GM19467 (cell line): ENCODE measurements around the gene ADM.

Experiments
- ATAC-seq: cut with Tn5 transposase; IDR thresholded peaks from one replicate; pipeline ENCODE4 v1.9.1; 2021; ENCODE audit warnings: mild to moderate bottlenecking, moderate library complexity; ENCODE audit not compliant: unreplicated experiment

Gene ADM

DNA sequence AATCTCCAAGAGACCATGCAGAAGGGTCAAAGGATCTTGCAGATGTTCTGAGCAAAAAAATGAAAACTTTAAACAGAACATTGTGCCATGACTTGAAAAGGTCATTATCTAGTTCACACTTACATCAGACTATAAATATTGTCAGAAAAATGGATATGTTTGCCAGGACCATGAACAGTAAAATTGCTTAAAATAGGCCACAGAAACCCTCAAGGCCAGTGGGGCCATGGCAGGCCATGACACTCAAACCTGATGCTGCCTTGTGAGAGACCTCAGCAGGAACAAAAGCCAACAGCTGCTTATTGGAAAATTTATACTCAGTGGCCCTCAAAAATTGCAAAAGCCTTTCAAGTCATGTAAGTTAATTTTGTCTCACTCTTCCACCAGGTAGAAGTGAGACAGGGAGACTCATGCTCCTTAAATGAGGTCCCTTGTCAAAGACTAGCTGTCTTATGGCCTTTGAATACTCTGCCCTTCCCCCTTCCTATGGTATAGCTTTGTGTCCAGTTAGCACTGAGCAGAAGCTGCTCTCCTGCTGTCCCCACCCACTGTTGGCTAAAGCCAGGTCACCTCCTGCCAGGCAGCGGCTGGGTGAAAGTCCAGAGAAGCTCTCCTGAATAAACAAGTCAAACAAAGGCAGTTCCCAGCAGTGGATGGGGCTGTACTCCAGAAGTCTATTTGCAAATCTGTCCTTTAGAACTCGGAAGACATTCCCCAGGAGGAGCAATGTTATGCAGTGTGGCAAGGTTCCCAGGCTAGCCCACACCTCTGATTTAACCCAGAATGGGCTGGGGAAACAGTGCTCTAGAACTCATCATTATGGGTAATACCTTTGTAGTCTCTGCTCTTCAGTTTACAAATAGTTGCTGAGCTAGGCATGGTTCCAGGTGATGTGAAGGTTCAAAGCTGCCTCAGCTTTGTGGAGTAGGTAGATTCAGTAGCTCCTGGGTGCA, 21.4 kb downstream of the ADM start:
- no peak for ATAC-seq

DNA sequence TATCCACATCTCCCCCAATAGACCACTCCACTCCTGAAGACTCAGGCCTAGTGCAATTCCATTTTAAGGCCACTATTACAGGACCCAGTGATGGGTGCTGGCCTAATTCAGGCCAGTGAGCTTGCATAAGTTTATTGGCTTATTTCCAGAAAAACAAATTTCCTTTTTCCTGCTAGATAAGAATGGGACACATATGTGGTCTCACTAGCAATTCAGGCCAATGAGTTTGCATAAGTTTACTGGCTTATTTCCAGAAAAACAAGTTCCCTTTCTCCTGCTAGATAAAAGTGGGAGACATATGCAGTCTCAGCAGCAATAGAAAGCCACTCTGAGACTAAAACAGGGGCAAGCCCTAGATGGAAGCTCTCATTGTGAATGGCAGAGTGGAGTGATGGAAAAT, 22.4 kb downstream of the ADM start:
- no peak for ATAC-seq

DNA sequence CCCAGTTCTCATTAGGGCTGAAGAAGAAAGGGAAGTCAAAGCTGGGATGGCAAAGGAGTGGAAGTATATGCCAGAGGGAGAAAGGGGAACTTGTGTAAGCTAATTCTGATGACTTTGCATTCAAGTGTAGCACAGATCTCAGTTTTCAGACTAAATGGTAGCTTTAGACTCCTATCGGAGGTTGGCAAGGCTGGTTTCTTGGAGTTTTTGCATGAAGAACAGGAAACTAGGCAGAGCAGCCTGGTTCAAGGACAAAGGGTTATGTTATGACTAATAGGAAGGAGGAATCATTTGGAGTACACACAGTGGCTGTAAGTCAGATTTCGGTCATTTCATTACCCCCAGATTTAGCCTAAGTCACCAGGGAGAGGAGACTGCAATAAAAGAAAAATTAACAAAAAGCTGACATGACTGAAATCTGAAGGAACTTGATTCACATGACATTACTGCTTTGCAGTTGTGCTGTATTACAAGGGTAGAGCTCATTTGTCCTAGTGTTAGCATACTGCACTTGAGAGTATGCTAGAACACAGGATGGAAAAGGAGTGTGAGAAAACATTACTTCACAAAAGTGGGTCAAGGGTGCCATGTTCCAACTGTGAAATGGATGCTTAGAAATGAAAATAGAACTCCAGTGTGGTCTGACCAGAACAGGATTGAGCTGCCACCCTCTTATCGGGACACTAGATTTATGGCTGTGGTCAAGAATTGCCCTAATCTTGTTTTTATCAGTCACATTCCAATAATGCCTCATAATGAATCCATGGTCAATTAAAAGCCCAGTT, 23.6 kb downstream of the ADM start:
- no peak for ATAC-seq

DNA sequence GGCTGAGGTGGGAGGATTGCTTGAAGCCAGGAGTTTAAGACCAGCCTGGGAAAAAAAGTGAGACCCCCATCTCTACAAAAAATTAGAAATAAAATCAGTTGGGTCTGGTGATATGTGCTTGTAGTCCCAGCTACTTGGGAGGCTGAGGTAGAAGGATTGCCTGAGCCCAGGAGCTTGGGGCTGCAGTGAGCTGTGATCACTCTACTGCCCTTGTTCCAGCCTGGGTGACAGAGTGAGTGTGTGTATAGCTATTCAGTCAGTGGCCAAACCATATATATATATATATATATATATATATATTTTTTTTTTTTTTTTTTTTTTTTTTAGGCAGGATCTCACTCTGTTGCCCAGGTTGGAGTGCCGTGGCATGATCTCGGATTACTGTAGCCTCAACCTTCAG, 24.5 kb downstream of the ADM start:
- no peak for ATAC-seq

DNA sequence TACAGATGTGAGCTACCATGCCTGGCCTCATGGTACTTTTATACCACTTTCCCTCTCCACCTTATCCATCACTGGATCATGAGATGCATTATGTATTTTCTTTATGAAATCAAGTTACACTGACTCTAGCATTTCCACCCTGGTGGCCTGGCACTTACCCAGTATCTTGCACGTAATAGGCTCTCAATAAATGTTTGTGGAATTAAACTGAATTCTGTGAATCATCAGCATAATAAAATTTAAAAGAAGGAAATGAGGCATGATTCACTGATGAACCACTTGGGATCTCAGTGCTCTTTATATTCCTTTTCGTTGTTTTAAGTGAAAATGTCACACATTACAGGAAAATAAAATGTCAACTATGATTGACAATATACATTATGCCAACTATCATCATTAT, 25.1 kb downstream of the ADM start:
- no peak for ATAC-seq

DNA sequence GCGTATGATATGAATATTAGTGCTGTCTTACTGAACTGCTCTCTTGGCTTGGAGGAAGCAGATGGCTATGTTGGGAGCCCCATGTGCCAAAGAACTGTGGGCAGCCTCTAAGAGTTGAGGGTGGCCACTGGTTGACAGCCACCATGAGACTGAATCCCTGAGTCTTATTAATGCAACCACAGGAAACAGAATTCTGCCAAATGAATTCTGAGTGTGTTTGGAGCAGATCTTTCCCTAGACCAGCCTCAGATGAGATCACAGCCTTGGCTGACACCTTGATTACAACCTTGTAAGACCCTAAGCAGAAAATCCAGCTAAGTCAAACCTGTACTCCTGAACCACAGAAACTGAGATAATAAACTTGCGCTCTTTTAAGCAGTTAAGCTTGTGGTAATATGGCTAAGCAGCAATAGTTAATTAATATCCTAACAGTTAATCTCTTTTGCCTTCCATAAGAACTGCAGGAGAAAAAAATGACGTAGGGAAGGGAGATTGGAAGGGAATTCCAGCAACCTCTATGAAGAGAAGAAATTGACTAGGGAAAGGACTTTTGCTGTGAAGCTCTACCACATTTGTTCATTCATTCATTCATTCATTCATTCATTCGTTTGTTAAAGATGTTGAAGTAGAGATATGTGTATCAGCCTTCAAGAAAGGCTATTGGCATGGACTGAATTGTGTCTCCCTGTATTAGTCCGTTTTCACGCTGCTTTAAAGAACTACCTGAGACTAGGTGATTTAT, 26.8 kb downstream of the ADM start:
- ATAC-seq, result no peak

DNA sequence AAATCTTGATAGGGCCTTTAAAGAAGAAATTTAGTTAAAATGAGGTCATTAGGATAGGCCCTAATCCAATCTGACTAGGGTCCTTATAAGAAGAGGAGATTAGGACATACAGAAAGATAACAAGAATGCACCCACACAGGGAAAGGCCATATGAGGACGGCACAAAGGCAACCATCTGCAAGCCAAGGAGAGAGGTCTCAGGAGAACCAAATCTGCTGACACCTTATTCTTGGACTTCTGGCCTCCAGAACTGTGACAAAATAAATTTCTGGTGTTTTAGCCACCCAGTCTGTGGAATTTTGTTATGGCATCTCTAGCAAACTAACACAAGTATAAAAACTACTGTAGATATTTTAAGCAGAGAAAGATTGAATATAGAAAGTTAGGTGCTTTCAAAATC, 28.6 kb downstream of the ADM start:
- ATAC-seq, result no peak

DNA sequence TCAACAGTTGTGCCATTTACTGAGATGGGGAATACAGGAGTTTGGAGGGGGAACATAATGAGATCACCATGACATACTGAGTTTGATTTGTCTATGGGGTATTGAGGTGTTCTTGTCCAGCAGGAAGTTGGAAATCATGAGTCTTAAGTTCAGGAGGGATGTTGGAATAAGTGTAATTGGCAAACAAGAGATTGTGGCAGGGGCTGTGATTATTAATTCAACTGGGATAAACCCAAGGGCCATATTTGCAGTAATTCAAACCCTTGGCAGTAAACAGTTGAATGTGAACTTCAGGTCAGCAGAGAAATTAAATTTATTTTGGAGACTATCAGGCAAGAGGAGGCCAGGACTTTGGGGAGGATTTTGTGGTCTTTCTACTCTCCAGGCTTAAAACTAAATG, 33.4 kb downstream of the ADM start:
- ATAC-seq, result no peak

DNA sequence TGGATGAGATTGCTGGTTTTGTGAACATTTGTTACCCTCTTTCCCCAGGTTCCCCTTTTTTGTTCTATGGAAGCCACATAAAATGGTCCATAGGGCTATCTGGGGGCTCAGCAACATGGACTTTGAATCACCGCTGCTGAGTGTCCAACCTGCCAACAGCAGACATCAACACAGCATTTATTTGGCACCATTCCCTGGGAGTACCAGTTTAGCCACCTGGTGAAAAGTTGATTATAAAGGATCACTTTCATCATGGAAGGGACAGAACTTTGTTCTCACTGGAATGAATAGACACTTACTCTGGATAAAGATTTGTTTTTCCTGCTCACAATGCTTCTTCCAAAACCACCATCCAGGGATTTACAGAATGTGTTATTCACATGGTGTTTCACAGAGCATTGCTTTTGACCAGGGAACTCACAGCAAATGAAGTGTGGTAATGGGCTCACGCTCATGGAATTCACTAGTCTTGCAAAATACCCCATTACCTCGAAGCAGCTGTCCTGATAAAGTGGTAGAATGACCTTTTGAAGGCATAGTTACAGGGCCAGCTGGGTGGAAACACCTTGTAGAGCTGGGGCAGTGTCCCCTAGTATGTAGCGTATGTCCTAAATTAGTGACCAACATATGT, 43.9 kb downstream of the ADM start:
- ATAC-seq, result no peak

DNA sequence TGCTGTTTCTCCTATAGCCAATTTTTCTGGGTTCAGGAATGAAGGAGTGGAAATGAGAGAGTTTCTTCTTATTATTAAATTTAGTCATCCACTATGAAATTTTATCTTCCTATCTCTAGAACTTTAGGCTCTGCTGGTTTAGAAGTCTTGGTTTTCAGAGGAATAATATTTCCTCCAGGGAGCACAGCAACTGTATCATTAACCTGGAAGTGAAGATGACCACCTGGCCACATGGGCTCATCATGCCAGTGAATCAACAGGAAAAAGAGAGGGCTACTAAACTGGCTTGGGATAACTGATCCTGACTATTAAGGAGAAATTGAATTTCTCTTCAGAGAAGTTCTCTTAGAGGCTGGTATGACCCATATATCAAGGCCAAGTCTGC, 44.4 kb downstream of the ADM start:
- no peak for ATAC-seq

DNA sequence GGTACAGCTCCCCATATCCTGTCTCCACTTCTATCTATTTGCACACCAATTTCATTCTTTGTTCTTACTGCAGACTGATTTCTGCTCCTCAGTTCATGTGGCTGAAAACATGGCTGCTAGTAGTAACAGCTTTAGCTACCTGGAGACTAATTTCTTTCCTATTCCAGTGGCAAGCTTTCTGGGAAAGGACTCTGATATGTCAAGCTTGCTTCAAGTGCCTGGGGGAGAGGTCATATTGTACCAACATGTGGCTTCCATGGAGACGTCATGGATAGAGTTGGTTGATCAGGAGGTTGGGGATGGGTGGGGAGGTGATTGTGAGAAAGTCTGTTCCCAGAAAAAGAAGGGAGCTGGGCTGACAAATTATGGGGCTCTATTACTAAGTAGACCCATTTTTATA, 44.9 kb downstream of the ADM start:
- ATAC-seq, result no peak

DNA sequence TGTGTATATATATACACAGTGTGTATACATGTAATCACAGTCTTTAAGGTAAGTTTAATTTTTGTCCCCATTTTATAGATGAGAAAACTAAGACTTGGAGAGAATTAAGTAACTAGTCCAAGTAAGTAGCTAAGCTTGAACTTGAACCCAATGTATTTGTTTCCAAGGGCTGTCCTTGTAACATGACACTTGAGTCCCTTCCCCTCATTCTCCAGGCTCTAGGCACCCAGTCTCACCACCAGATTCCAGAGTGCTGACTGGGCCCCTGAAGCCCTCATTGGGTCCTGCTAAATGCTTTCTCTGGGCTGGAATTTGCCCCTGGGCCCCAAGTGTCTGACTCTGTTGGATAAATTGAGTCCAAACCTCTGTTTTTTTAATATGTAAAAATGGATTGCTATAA, 45.5 kb downstream of the ADM start:
- no peak for ATAC-seq

DNA sequence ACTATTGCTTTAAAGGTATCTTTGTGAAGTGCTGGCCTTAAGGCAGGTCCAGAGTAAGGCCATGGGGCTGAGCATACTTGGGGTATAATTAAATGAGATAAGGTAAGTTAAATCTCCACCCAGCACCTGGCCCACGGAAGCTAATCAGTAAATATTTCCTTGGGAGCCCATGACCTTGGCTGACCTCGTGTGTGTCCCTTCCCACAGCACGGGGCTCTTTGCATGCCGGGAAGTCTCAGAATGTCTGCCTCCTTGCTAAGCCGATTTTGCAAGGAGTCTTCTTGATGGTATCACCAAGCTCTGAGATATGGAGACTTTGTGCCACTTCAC, 46.5 kb downstream of the ADM start:
- no peak for ATAC-seq

DNA sequence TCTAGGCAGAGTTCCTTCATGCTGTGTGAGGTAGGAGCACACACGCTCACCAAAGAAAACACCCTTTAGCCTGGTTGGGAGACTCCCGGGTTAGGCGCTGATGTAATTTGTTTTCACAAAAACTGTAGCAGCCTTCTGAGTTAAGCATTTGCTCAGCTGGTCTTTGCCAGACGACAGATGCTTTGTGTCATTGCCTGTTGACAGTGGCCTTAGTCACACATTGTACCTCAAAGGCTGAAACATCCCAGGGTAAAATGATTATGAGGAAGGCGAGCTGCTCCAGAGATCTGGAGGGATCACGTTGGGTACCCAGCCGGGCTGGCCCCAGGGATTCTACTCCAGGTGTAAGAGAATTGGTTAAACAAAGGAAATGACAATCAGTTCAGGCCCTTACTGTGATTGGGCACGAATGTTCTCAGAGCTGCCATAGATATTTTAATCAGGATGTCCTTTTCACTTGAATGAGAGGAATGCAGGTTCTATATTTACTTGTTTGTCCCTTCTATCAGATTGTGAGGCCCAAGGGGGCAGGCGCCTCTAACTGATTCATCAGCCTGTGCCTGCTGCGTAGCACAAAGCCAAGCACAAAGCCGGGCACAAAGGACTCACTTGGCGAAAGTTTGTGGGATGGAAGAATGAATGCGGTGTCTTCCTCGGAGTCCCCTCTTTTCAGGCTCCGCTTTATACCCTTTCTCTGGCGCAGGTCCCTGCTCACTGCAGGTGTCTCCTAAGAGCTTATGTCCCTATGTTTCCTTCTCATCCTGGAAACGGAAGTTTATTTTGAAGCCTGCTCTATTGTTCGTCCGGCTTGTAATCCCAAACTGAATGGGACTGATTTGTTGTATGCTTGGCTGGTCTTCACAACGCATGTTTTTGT, 47.1 kb downstream of the ADM start:
- no peak for ATAC-seq

DNA sequence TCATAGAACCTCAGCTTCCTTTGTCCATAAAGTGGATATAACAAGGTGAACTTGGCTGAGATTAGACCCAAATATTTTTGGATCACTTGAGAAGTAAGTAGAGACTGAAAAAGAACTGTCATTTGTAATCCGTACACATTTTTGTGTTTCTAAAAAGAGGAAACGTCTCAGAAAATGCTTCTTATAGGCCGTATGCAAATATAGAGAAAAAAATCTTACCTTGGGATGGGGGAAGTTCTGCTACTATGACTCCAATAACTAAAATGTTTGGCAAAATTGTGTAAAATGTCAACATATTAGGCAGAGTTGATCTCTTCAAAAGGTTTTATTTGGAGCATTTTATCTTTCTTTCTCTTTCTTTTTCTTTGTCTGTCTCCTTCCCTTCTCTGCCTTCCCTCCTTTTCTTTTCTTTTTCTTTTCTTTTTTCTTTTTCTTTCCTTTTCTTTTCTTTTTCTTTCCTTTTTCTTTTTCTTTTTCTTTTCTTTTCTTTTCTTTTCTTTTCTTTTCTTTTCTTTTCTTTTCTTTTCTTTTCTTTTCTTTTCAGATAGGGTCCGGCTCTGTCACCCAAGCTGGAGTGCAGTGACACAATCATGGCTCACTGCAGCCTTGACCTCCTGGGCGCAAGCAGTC, 48.2 kb downstream of the ADM start:
- no peak for ATAC-seq

DNA sequence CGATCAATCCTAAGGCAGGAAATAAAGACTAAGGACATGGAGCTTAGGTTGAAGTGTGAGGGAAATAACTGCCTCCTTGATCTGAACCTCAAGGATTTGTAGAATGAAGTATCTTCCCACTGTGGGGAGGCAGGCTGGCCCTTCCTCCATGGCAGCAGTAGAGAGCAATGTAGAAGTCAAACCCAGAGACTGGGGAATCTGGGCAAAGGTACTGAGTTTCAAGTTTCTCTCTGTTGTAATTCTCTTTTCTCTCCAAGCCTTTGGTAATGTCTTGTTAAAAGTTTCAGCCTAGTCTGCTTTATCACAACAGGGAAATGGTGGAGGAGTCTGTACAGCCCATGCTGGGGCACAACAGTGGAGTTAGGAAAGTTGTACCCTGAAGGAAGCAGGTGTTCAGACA, 49.5 kb downstream of the ADM start:
- no peak for ATAC-seq

DNA sequence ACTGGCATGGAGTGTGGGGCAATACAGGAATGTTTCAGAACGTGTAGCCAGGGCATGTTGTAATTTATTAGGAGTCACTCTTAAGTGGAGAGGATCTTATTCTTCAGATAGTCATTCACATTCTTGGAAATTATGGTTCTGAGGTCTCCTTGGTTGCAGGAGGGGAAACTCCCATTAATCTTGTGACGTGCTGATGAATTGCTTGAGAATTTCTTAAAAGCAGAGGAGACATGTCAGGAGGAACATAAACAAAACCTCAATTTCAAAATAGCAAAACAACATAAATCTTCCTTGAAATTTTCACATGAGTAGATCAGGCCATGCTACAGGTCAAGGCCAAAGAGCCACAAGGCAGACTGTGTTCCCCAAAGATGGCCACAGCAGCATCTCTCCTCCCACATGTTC, 50.4 kb downstream of the ADM start:
- no peak for ATAC-seq

DNA sequence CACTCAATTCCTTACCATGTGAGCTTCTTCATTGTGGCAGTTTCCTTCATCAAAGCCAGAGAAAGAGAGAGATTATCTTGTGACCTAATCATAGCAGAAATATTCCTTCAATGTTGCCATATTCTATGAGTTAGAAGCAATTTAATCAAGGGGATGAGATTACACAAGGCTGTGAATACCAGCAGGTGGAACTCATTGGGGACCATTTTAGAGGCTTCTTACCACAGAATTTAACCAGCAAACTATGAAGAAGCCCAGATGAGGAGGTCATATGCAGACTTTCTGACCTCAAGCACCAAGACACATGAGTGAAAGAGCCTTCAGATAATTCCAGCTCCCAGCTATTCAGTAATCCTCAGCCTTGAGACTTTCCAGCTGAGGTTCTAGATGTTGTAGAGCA, 51.3 kb downstream of the ADM start:
- no peak for ATAC-seq
